Gastrocnemius medialis (tissue), 4 donors: ENCODE results near the gene HEBP2.

Source experiments
- POLR2A ChIP-seq, 2 donors: fragments of 450-650 bp; IDR thresholded peaks; one replicate each; pipeline ENCODE4 v1.6.1; 2017; ENCODE audit warnings: antibody characterized with exemption in 2 of 2, mild to moderate bottlenecking in 2 of 2, moderate library complexity in 2 of 2
- TF ChIP-seq, protein P1 (sequence below), 5 experiments: fragments of 450-650 bp in 3 of 5; fragments of 200-600 bp in 2 of 5; sonication (generic) in 2 of 5; IDR thresholded peaks in 4 of 5; conservative IDR thresholded peaks in 1 of 5; 1 replicate in 4 of 5; 2 replicates in 1 of 5; pipeline ENCODE4 v1.5.1; 2016 to 2019; ENCODE audit warnings: antibody characterized with exemption in 5 of 5, mild to moderate bottlenecking in 3 of 5, moderate library complexity in 3 of 5

- TF ChIP-seq, protein P1, sequence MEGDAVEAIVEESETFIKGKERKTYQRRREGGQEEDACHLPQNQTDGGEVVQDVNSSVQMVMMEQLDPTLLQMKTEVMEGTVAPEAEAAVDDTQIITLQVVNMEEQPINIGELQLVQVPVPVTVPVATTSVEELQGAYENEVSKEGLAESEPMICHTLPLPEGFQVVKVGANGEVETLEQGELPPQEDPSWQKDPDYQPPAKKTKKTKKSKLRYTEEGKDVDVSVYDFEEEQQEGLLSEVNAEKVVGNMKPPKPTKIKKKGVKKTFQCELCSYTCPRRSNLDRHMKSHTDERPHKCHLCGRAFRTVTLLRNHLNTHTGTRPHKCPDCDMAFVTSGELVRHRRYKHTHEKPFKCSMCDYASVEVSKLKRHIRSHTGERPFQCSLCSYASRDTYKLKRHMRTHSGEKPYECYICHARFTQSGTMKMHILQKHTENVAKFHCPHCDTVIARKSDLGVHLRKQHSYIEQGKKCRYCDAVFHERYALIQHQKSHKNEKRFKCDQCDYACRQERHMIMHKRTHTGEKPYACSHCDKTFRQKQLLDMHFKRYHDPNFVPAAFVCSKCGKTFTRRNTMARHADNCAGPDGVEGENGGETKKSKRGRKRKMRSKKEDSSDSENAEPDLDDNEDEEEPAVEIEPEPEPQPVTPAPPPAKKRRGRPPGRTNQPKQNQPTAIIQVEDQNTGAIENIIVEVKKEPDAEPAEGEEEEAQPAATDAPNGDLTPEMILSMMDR (IDR thresholded peaks at IDR 0.05 in 4 of 5, conservative IDR thresholded peaks at IDR 0.05 in 1 of 5) = no peak
- no peak for TF ChIP-seq POLR2A (IDR thresholded peaks at IDR 0.05)
These were observed 38.6 kb downstream of the HEBP2 start for GRCh38 chr6:138442663-138443062.
